Keratinocyte (primary cell): ENCODE results near the gene BCL2L11.

Experiments used
- CTCF ChIP-seq, 3 experiments: IDR thresholded peaks in 1 of 3; conservative IDR thresholded peaks in 1 of 3; optimal IDR thresholded peaks in 1 of 3; 2 replicates in 2 of 3; 3 replicates in 1 of 3; pipeline versions ENCODE3 to v1.5.1; 2011; ENCODE audit warnings: low read length in 3 of 3, mild to moderate bottlenecking in 3 of 3, moderate library complexity in 2 of 3, control low read depth in 1 of 3, inconsistent platforms in 1 of 3; ENCODE audit not compliant: insufficient read depth in 2 of 3; ENCODE audit errors: extremely low read depth in 1 of 3
- EZH2 ChIP-seq: IDR thresholded peaks from one replicate; pipeline ENCODE4 v1.6.1; 2012; ENCODE audit warnings: inconsistent platforms, mild to moderate bottlenecking, low read length, moderate library complexity

- no peak for TF ChIP-seq CTCF (optimal IDR thresholded peaks at IDR 0.05 in 1 of 3, IDR thresholded peaks at IDR 0.05 in 1 of 3, conservative IDR thresholded peaks at IDR 0.05 in 1 of 3; ENCODE audit: extremely low read depth in 1 of 3, insufficient read depth in 2 of 3, low read length in 3 of 3)
- no peak for TF ChIP-seq EZH2
Measured at GRCh38 chr2:111118481-111118980, 2.2 kb upstream of the BCL2L11 start.
